GM12878 (cell line): ENCODE data around the gene FGGY. TPM values are rescaled to one million over a fixed set of nuclear protein-coding genes. Genes with fewer than 3 reads are reported as not detected.

Experiments
- NFYA ChIP-seq: IDR thresholded peaks from 2 replicates; pipeline ENCODE4 v1.6.1; 2011; ENCODE audit warnings: low read depth, mild to moderate bottlenecking, low read length, improper control_type of control experiment, borderline replicate concordance
- POLR2AphosphoS2 ChIP-seq: IDR thresholded peaks from 2 replicates; pipeline ENCODE4 v1.6.1; 2011; ENCODE audit warnings: low read depth, mild to moderate bottlenecking, low read length, improper control_type of control experiment, moderate library complexity
- ZBTB4 ChIP-seq: fragments of 450-650 bp; formaldehyde crosslinking; IDR thresholded peaks from 2 replicates; pipeline ENCODE4 v1.4.0; 2022; ENCODE audit warnings: mild to moderate bottlenecking, moderate library complexity
- ZBTB40 ChIP-seq: fragments of 450-650 bp; IDR thresholded peaks from 2 replicates; pipeline ENCODE4 v1.6.1; 2016; ENCODE audit warnings: mild to moderate bottlenecking, moderate library complexity, borderline replicate concordance
- polyA plus RNA-seq, 11 experiments: library from polyadenylated mRNA; depleted of rRNA in 4 of 11; unstranded in 6 of 11; stranded (reverse) in 5 of 11; fragments of >200 nt; fragmentation: Nextera tagmentation in 4 of 11; fragmentation: Illumina TruSeq in 1 of 11; extraction: Ambion mirVana in 4 of 11; extraction: Trizol in 1 of 11; gene quantifications; 1 replicate in 1 of 11; 2 replicates in 10 of 11; pipeline versions ENCODE4 v1.2.1 to v1.2.3, GENCODE V29; 2011 to 2016; ENCODE audit warnings: inconsistent platforms in 2 of 11, missing spikeins in 2 of 11, low read depth in 1 of 11
- total RNA-seq, 4 experiments: library from RNA; depleted of rRNA in 3 of 4; stranded (reverse); fragments of >200 nt in 3 of 4; fragmentation: Illumina TruSeq in 1 of 4; extraction: Trizol in 1 of 4; gene quantifications; 2 replicates each; pipeline versions ENCODE4 v1.2.1 to v1.2.3, GENCODE V29; 2013 to 2021

Gene FGGY
- total and polyA plus RNA-seq, 10 of the 15 experiments (the other 5 are each of a cell fraction or from before 2014, with no cell fraction given): 6.2 to 11.9 (median 7.5) TPM

GRCh38 chr1:59478822-59479221 is 181.9 kb downstream of the FGGY start (continued):
- TF ChIP-seq ZBTB40 (no peak), ZBTB4 (CRISPR knock-in tag) (no peak), NFYA (no peak), POLR2AphosphoS2 (no peak)
- TF ChIP-seq, all 136 proteins: peak for 0
